ENCODE results near the gene FYN. TPM values are rescaled to one million over a fixed set of nuclear protein-coding genes. Genes with fewer than 3 reads are reported as not detected.

FYN gene
- 45.3 and 61.2 TPM in 2 replicates for total RNA-seq

GRCh38 chr6:111873178-111874024 lies at the start of gene FYN:
Gene FYN, minus strand, starts transcription at chr6:111873452. Its CDS starts 153,401 bp downstream, at chr6:111720051.

Other genes with a start within 250 kb of the FYN start
- gene CCN6, start 180.7 kb upstream of the FYN start, total RNA-seq, result not detected in 2 replicates
- 16.3 and 21.0 TPM in 2 replicates for gene TUBE1, start 214.0 kb upstream of the FYN start, total RNA-seq
- gene FAM229B, start 214.1 kb upstream of the FYN start, total RNA-seq, result 4.7 and 18.9 TPM in 2 replicates

Measured in epithelial cell of alveolus of lung (primary cell).